ES-I3 (cell line): ENCODE results near the gene FAM168B.

ENCODE experiments used
- H3K36me3 ChIP-seq: 2 replicates; pipeline ENCODE4 v1.6.1; 2013; ENCODE audit warnings: mild to moderate bottlenecking, low read length, control low read depth, moderate library complexity; ENCODE audit not compliant: insufficient read depth
- H3K4me1 ChIP-seq: 2 replicates; pipeline ENCODE4 v1.6.1; 2013; ENCODE audit warnings: mild to moderate bottlenecking, control low read depth, low read length; ENCODE audit not compliant: insufficient read depth
- H3K9ac ChIP-seq: 2 replicates; pipeline ENCODE4 v1.6.1; 2013; ENCODE audit warnings: low read depth, mild to moderate bottlenecking, low read length, moderate library complexity
- H3K9me3 ChIP-seq: 2 replicates; pipeline ENCODE4 v1.6.1; 2013; ENCODE audit warnings: mild to moderate bottlenecking, low read length, moderate library complexity; ENCODE audit not compliant: control insufficient read depth, insufficient read depth

FAM168B gene

DNA sequence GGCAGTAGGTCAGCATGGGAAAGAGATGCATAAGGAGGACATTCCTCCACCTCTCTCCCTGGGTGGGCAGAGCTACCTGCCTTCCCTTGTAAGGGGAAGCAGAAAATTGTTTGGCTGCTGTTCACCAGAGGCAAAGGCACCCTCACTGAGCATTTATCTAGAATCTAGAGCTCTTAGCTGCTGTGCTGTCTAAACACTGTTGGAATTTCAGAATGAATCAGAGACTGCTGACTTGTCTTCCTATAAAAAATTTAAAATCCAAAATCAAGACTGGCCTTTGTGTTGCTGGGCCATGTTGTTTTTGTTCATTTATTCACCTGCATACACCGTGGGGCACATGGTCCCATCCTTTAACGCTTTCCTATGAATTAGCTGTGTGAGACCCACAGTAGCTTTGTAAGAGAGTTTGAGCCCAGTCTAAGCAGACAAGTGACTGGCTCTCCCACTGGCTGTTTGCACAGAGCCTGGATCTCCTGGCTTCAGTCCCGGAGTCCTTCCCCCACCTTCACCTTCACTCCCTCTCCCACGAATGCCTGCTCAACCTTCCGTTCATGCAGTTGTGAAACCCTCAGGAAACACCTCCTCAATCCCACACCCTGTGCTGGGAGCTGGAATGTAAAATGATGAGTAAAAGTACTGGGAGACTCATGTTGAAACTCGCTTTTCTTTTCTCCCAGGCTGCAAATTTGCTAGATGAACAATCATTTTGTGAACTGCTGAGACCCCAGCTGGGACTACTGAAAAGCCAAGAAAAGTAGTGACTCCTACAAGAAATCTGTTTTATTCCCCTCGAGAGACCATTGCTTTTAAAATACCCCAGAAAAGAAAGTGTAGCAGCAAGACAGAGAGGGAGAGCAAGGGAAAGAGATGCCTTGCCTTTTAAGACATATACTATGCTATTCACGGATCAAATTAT, 76.2 kb downstream of the FAM168B start:
- H3K4me1 ChIP-seq, result peaks cover 9% of the 10 kb centered on the region; the same call in 1 of the 2 replicates
- H3K9ac ChIP-seq, result no peak overlapping the region
- H3K36me3 ChIP-seq, result no peaks in the 10 kb centered on the region
- H3K9me3 ChIP-seq, result no peaks in the 10 kb centered on the region

DNA sequence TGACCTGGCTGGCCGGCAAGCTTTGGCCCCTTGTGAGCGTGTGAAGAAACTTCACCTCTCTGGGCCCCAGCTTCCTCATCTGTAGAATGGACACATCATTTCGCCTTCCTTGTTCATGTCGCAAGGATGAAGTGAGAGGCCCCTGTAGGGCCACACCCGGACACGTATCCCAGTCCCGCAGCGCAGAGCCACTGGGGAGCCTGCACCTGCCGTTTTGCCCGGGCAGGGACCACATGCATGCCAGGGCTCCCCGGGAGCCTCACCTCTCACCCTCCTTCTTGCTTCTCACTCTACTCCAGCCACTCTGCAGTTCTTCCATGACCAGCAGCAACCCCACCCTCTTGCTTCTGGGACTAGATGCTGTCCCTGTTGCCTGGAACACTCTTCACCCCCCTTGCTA, 77.5 kb downstream of the FAM168B start:
- Histone ChIP-seq H3K36me3 (no peaks in the 10 kb centered on the region), H3K4me1 (peaks cover 9% of the 10 kb centered on the region; the same call in 1 of the 2 replicates), H3K9me3 (no peaks in the 10 kb centered on the region), H3K9ac (no peak overlapping the region)

- H3K9me3 ChIP-seq, result no peaks in the 10 kb centered on the region
- H3K36me3 ChIP-seq, result no peaks in the 10 kb centered on the region
- no peak overlapping the region for H3K9ac ChIP-seq
Measured at GRCh38 chr2:131014141-131014540, 79.1 kb downstream of the FAM168B start.

GRCh38 chr2:131011486-131011885, 81.8 kb downstream of the FAM168B start:
- H3K9ac ChIP-seq, result no peak overlapping the region
- no peaks in the 10 kb centered on the region for H3K9me3 ChIP-seq
- H3K4me1 ChIP-seq, result no peaks in the 10 kb centered on the region
- H3K36me3 ChIP-seq, result no peaks in the 10 kb centered on the region

More at GRCh38 chr2:131014141-131014540, 79.1 kb downstream of the FAM168B start:
- peaks cover 9% of the 10 kb centered on the region; the same call in 1 of the 2 replicates for H3K4me1 ChIP-seq

GRCh38 chr2:131010566-131010965, 82.7 kb downstream of the FAM168B start:
- Histone ChIP-seq H3K4me1 (no peaks in the 10 kb centered on the region), H3K36me3 (no peaks in the 10 kb centered on the region), H3K9ac (no peak overlapping the region), H3K9me3 (no peaks in the 10 kb centered on the region)

GRCh38 chr2:131009713-131010475, 83.4 kb downstream of the FAM168B start:
- Histone ChIP-seq H3K4me1 (no peaks in the 10 kb centered on the region), H3K9me3 (no peaks in the 10 kb centered on the region), H3K36me3 (no peaks in the 10 kb centered on the region), H3K9ac (no peak overlapping the region)

DNA sequence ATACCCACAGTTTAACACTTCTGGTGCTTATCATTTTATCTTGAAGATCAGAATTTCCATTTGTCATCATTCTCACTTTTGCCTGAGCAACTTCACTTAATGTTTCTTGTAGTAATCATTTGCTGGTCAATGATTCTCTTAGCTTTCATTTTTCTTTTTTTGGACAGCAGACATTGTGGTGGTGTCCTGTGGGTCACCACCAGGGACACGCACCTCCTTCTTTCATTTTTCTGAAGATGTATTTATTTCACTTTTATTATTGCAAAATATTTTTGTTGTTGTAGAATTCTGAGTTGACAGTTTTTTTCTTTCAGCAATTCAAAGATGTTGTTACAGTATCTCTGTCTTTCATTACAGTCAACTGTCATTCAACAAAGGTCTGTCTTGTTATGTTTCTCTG, 84.3 kb downstream of the FAM168B start:
- Histone ChIP-seq H3K4me1 (no peaks in the 10 kb centered on the region), H3K36me3 (no peaks in the 10 kb centered on the region), H3K9me3 (no peaks in the 10 kb centered on the region), H3K9ac (no peak overlapping the region)

DNA sequence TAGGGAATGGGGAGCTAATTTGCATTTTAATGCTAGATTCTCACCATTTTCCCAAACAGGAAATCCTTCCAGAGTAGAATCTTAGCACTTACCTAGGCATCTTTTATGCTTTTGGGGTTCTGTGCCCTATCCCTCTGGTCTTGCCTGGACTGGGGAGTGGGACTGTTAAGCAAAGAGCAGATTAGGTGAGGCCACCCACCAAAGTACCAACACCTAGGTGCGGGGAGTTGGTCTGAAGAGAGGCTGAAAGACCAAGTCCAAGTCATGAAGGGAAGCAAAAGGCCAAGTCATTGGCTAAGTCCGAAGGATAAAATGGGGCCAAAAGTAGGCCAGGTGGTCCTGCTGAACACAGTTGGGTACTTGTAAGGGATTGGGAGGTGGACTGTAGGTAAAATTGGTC, 86.7 kb downstream of the FAM168B start:
- no peaks in the 10 kb centered on the region for H3K4me1 ChIP-seq
- H3K9me3 ChIP-seq, result no peaks in the 10 kb centered on the region
- H3K9ac ChIP-seq, result no peak overlapping the region
- no peaks in the 10 kb centered on the region for H3K36me3 ChIP-seq

DNA sequence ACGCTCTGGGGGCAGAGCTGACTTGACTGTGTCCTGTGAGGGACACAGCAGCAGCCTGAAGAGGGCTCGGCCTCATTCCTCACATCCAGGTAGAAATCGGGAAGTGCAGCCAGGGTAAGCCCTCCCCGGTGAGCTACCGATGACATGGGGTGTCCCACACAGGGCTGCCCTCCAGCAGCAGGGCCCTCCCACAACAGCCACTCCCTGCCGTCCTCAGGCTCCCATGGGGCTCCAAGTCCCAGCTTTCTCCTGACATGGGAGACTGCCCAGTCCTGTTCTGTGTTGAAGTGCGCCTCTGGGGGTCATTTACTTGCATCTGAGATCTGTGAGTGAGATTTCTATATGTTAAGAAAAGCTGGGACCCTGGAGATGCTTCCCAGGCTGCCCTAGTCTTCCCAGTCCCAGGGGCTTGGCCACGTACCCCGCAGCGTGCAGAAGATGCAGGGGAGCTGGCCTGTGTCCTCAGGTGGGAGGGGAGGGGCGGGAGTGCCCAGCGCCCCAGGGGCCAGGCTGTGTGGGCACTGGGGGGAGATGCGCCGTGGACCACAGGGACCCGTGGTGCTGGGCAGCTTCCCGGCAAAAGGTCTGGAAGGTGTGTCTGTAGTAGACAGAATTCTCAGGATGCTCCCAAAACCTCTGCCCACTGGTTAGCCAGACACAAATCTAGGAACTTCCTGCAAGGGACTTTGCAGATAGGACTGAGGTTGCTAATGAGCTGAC, 87.9 kb downstream of the FAM168B start:
- Histone ChIP-seq H3K36me3 (no peaks in the 10 kb centered on the region), H3K9me3 (no peaks in the 10 kb centered on the region), H3K9ac (no peak overlapping the region), H3K4me1 (no peaks in the 10 kb centered on the region)

DNA sequence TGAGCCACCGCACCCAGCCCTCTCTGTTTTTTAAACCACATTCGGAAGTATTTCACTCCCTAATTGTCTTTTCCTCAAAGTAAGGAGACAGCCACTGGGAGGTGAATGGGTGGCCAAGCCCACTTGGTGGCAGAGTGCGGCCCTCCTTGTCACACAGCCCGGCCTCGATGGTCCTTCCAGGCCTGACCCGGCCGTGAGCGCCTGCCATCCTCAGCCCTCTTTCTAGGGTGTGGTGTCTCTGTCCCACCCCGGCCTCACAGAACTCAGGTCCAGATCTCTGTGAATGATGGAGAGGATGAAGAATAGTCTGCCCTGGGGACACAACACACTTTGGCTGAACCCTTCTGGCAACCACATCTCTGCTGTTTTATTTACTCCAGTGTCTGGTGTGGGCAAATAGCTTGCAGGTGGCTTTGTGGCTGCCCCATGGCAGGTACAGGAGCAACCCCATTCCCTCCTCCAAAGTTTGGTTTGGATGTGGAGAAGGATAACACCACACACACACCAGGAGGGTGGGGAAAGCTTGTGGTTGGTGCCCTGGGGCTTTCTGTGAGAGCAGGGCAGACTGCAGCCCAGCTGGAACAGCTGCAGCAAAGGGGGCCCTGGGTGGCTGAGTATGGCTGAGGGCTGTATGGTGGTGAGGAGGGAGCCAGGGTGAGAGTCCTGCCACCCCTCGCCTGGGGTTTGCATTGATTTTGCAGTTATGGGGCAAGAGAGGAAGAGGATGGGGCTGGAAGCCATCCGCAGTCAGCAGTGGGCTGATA, 88.6 kb downstream of the FAM168B start:
- no peaks in the 10 kb centered on the region for H3K36me3 ChIP-seq
- H3K9ac ChIP-seq, result no peak overlapping the region
- no peaks in the 10 kb centered on the region for H3K4me1 ChIP-seq
- no peaks in the 10 kb centered on the region for H3K9me3 ChIP-seq

DNA sequence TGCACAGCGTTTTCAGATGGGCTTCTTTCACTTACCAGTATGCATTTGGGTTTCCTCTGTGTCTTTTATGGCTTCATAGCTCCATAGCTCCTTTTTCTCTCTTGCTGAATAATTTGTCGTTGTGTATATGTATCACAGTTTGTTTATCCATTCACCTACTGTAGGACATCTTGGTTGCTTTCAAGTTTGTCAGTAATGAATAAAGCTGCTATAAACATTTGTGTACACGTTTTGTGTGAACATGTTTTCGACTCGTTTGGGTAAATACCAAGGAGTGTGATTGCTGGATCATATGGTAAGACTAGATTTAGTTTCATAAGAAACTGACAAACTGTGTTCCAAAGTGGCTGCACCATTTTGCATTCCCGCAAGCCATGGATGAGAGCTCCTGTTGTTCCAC, 94.7 kb downstream of the FAM168B start:
- no peak overlapping the region for H3K9ac ChIP-seq
- no peaks in the 10 kb centered on the region for H3K4me1 ChIP-seq
- H3K9me3 ChIP-seq, result no peaks in the 10 kb centered on the region
- no peaks in the 10 kb centered on the region for H3K36me3 ChIP-seq
